GM21515 (cell line): ENCODE data around the gene RBFOX1.
"Not testable (repeated sequence)": the region's sequence is repeated elsewhere in the genome, so short reads cannot be mapped to it uniquely, and the experiment has no call there.

Experiments used
- ATAC-seq: cut with Tn5 transposase; IDR thresholded peaks from one replicate; pipeline ENCODE4 v1.9.1; 2021; ENCODE audit not compliant: unreplicated experiment

The RBFOX1 gene

DNA sequence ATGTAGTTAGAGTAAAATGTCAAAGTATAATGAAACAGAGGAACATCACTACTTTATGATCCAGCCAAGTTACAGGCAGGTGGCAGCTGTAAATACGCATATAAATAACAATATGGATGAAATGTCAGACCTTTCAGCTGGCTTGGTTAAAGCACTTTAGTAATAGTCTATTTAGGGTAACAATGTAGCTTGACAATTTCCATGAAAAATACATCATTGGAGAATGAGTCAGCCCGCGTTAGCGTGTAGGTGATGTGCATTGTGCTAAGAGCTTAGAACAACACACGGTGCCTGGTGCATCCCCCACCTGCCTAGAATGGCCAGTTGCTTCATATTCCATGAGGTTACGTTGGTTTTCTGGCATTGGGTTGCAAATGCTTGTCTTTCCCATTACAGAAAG lies 119.4 kb downstream of the RBFOX1 start:
- no peak for ATAC-seq

DNA sequence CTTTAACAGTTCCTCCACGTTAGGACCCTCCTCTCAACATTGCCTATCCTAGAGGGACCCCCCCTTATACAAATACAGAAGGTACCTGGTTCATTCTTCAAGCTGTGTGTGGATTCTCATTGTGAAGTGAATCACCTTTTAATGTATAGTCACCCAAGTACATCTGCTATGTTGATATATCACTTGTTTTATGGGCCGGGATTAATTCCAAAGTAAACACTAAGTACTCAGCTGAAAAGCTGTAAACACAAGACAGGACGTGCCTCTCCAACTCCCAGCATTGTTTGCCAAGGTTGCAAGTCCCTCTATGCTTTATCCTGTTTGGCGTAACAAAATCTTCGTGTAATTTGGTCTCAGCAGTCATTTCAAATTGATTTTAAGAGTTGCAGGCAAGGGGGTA lies 123.6 kb downstream of the RBFOX1 start:
- no peak for ATAC-seq

DNA sequence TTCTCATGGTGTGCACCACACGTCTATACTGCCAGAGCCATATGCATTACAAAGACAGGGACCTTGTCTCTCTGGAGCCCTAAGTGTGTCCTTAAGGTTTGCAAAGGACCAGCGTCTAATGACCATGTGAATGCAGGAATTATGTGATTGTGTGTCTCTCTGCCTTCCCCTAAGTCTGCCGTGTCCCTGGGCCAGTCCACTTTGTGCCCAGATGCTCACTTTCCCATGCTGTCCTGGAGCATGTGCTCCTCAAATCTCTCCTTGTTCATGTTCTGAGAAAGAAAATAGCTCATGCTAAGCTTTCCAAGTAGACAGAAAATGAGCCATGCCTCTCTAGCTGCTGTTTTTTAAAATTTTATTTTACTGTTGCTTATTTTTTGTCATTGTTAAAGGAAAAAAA lies 125.5 kb downstream of the RBFOX1 start:
- no peak for ATAC-seq

DNA sequence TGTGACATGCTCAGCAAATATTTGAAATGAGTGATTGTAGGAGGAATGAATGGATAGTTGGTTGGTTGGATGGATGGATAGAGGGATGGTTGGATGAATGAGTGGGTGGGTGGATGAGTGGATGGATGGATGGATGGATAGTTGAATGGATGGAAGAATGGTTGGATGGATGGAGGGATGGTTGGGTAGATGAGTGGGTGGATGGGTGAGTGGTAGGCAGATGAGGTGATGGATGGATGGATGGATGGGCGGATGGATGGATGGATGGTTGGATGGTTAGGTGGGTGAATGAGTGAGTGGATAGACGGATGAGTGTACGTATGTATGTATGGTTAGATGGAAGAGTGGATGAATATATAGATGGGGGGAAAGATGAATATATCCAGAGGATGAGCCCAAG lies 137.7 kb downstream of the RBFOX1 start:
- no peak for ATAC-seq

DNA sequence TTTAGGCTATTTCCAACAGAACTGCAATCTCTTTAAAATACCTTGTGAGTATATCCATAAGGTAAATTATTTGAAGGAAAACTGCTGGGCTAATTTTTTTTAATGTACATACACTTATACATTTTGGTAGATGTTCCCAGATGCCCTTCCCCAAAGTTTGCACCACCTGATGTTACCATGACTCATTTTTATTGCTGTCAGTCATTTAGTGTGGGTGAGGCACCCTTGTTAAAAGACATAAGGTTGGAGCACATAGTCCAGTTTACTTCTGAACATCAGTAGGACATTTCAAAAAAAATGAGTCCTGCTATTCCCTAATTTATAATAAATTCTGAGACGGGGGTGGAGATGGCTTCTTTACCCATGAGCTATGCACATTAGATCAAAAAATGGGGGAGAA lies 138.6 kb downstream of the RBFOX1 start:
- ATAC-seq = no peak

DNA sequence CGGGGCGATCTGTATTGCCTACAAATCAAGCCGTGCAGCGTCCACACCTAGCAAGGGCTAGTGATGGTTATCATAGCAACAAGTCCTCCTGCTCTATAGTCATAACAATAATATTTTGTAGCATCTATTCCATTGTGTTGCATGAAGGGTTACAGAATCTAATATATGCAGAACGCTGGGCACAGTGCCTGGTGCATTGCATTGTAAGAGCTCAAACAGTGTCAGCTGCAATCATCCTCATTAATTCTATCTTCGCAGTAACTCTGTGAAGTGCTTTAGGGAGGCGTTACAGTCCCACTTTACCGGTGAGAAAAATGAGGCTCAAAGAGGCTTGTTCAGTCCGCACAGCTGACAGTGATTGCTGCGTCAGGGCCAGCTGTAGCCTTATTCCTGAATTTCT lies 149.4 kb downstream of the RBFOX1 start:
- no peak for ATAC-seq

DNA sequence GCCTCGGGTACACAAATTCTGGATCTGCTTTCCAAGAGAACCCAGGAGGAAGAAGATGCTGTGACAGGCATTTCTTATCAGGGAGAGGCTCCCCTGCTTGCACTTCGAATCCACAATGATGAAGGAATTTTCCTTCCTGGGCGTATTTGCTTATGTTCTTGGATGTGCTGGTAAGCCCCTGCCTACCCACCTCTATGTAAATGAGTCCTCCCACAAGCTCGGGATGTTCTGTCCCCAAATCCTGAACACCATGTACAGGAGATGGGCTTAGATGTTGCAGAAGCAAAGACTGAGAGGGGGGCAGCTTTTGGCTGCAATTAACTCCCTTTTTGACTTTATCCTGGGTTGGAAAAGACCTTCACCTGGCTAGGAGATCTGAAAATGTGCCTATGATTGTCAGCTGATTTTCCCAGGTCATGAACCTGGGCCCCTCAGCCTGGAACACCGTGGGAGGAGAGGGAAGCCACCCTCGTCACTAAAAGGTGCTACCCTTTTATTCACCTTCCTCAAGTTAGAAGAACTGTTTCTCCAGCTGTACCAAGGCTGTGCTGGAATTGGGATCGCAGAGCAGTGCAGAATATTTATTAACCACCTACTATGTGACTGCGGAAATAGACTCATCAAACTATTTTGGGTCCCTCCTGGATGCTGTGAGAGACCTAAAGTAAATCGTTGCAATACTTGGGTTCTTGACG lies 150.1 kb downstream of the RBFOX1 start:
- ATAC-seq = no peak

DNA sequence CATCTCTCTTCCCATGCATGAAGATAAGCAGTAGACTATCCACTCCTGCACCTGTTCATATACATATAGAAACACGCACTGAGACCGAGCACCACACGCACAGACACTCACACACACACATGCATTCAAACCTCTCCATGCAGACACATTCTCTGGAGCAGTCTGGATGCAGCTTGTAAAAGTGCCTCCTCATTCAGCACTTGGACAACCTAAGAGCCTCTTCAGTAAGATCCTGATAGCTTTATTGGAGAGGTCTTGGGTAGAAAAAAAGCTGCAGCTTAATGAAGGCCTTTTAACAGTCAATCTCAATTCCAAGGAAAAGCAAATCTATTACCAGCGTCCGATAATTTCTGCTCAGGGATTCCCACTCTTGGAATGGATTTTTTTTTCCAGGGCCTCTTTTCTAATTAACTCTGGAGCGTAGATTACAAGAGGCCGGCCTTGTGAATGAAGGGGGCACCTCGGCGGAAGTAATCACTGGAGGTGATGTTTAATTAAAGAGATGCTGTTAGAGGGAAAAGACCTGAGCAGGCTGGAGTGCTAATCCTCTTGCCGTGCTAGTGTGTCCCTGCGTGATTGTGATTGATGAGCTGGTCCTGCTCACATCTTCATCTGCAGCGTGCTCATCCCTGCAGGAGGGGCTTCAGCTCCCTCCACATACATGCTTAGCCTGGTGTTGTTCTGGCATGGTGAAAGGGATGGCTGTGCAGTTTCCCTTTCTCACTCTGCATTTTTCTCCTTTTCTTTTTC lies 155.1 kb downstream of the RBFOX1 start:
- no peak for ATAC-seq

DNA sequence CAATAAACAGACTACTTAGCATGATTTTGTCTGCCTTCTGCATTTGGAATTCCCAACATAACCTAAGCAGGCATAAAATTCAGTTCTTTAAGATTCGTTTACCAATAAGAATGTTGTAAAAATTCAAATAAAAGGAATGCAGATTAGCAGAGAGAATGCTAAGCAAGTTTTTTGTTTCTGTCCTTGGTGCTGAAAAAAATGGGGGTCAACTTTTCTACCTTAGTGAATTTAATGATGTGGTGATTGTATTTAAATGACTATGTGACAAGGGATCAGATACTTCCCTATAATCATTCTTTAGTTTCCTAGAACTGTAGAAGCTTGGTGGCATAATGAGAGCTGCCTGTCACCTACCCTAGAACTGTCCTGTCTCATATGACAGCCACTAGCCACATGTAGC lies 159.5 kb downstream of the RBFOX1 start:
- no peak for ATAC-seq

DNA sequence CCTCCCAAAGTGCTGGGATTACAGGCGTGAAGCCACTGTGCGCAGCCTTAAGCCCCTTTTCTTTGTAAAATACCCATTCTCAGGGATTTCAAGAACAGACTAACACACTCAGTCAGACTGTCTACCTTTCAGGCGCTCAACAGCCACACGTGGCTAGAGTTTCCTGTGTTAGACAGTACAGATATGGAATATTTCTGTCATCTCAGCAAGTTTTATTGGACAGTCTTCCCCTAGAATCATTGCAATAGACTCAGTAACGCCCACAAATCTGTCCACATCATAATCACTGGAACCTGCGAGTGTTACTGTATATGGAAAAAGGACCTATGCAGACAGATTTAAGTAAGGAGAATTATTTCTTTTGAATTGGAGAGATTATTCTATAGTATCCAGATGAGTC lies 160.5 kb downstream of the RBFOX1 start:
- ATAC-seq = no peak

DNA sequence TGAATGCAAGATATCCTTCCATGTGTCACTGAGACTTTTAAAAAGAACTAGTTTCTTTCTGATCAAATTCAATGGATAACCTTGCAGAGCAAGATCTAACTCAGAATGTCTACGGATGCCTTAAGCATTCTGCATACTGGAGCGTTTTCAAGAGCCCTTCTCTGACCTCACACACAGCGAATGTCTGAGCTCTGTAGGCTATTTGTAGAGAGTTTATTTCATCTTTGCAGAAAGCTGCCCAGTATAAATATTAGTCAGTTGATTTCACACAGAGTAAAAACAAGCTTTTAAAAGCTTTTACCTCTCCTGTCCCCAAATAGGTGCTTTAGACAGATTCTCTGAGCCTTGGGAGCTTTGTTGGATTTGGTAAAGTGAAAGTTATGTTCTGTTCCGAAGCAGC lies 165.0 kb downstream of the RBFOX1 start:
- ATAC-seq = no peak

DNA sequence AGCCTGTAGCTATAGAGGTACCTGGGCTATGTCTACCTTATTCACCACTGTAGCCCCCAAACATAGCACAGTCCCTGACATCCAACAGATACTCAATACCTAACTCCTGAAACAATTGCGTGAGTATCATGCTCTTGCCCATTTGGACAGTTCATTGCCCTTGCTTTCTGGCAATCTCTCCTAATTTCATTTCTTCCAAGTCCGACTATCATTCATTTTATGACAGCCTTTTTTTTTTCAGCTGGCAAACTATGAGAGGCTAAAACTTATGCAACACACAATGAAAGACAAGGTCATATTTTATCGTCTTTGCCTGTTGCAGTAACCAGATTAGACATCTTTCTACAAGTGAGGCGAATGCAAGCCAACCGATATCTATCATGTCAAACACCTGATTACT lies 169.2 kb downstream of the RBFOX1 start:
- ATAC-seq = no peak

DNA sequence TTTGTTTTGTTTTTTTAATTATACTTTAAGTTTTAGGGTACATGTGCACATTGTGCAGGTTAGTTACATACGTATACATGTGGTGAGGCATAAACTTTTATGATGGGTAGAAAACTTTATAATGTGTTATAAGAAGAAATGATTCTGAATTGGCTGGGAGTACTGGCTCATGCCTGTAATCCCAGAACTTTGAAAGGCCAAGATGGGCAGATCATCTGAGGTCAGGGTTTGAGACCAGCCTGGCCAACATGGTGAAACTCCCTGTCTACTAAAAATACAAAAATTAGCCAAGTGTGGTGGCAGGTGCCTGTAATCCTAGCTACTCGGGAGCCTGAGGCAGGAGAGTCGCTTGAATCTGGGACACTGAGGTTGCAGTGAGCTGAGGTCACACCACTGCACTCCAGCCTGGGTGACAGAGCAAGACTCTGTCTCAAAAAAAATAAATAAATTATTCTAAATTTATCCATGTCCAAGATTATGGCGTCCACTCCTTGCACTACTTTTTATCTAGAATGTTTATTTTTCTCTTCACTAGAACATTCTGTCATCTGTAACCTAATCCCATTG lies 170.0 kb downstream of the RBFOX1 start:
- not testable (repeated sequence) for ATAC-seq

DNA sequence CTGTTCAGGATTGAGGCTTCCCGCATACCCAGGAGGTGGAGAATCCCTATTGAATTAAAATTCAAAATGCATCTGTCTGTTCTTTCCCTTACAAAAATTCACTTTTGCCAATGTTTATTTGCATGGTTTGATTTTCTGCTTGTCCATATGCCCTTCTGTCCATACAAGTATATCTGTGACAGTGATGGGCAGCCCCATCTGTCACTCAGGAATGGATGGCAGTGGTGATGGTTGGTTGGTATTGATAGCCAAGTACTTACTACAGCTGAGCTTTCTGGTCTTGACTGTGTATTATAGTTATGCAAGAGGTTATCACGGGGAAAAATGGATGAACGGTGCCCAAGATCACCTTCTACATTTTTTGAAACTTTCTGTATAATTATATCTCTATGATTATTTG lies 171.0 kb downstream of the RBFOX1 start:
- no peak for ATAC-seq

DNA sequence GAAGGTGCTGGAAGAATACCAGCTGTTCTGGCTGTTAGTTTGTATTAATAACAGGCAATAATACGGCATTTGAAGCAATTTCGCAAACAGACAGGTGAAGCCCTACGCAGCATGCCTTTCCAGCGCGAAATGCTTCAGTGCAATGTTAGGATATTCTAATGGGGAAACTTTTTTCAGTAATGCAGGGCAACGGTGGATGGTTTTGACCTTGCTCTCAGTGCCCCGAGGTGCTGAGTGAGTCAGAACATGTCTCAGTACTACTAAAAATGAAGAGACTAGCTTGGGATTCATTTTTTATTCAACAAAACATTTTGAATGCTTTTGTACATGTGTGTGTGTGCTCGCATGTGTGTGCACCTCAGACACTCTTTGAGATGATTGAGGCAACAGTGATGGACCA lies 172.2 kb downstream of the RBFOX1 start:
- no peak for ATAC-seq

DNA sequence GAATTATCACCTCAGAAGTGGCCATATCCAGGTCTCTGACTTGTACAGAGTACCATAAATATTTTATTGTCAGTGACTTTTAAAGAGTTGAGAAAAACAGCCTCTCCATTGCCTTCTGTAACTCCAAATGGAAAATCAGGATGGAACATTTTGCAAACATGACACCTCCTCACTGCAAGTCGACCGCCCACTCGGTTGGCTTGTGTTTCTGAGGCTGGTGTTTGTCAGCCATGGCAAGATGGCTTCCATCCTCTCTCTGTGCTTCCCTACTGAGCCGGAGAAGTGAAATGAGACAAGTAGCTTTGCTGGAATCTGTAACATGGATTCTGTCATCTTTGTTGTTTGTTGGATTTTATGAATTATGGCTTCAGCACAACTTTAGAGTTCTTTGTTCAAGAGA lies 172.8 kb downstream of the RBFOX1 start:
- ATAC-seq = no peak

DNA sequence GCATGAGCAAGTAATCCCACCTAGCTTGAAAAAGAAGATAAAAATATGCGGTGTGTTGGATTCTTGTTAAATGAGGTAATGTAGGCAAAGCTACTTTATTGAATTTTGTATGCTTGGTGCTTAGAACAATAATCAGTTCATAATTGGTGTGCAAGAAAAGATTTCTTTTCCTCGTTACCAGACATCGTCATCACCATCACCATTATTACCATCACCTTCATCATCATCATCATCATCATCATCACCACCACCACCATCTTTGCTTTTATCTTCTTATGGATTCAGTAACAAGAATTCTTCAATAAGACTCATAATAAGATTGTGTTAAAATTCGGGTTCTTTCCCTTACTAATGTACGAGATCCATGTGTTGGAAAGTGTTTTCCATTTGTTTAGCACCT lies 173.7 kb downstream of the RBFOX1 start:
- ATAC-seq = no peak

DNA sequence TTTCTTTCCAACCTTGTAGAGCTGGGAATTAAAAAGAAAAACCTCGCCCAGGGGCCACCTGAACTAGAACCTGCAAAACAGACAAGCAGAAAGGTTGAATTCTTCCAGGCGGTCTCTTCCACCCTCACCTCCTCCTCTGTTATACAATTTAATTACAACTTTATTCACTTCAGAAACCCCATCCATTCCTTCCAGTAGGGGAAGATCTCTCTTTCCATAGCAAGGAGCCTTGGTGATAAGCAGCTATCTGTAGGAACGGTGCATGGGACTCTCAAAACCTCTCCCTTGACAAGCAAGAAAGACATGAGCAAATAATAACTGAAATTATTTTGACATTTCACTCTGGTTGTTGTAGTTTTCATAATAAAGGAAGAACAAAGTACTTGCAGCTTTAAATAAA lies 176.0 kb downstream of the RBFOX1 start:
- no peak for ATAC-seq

DNA sequence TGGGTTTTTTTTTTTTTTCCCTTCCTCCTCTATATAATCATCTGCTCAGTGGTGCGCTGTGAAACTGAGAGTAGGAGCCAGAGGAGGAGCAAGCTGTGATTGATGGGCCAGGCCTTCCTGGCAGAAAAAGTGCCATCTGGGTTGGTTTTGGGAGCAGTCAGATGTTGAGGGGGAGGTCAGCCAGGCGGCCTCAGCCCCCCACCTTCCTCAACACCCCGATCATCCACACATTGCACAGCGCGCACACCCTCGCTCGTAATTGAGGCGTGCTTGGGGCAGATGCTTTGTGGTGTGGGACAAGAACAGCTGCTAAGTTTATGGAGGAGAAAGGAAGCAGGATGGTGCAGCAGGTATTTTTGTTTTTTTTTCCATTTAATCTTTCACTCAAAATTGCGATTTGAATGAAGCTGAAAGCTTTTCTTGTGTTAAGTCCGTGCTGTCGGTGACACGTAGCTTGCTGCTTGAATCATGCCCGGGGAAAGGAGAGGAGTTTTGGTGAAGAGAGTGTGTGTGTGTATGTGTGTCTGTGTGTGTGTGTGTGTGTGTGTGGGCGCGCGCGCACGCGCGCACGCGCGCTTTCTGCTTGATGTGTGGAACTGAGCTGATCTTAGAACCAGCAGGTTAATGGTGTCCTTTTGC lies 177.4 kb downstream of the RBFOX1 start:
- ATAC-seq = no peak

DNA sequence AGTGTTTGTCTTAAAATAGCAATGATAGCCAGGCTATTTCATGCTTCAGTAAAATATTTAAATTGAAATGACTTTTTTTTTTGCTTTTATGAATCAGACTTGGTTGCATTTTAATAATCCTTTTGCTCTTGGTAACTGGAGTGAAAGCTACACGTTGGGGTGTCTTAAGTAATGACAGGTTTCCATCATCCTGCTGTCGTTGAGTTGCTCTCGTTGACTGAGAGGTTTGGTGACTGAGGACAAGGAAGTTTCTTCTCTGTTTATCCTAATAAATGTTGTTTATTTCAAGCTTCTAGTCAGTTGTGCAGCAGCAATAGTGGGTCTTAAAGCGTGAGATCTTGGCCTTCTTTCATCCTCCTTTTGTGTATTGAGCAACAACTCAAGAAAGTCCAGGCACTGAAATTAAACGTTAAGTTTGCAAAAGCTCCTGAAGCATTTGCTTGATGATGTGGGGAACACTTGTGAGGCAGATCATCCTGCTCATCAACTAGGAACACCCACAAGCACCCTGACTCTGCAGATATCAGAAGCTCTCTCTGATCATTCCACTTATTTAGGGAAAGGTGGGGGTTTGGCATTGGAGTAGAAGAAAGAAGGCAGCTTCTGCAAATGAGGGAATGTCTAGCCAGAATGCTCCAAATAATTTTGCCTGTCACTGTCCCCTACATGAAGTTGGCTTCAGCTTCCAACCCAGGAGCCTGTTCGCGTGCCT lies 179.1 kb downstream of the RBFOX1 start:
- ATAC-seq = no peak

DNA sequence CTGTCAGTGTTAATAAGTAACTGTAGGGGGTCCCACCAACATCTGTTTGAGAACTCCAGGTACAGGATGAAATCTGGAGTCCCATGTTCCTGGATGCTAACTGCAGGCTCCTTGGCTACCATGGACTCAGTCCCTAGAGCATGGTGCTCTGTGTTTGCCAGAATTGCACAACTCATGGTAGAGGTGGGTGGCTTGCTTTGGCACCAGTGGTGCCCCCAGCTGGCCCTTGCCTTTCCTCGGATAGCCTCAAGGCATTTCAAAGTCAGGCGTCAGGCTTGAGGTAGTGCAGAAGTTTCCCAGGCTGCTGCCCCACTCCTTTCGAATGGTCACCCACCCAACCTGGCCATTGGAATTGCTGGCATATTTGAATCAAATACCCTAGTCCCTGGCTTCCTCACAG lies 179.9 kb downstream of the RBFOX1 start:
- no peak for ATAC-seq
